HG02763 (cell line): Measurements from ENCODE around the gene RAB17.

Experiments
- ATAC-seq: cut with Tn5 transposase; IDR thresholded peaks from one replicate; pipeline ENCODE4 v1.9.1; 2021; ENCODE audit warnings: mild to moderate bottlenecking, moderate library complexity; ENCODE audit not compliant: unreplicated experiment

Gene RAB17

GRCh38 chr2:237581326-237581725 lies 9.2 kb downstream of the RAB17 start:
- no peak for ATAC-seq

- no peak for ATAC-seq
Observed at GRCh38 chr2:237577956-237578870, 12.3 kb downstream of the RAB17 start.

- ATAC-seq = no peak
Observed at GRCh38 chr2:237577458-237577857, 13.1 kb downstream of the RAB17 start.

GRCh38 chr2:237576974-237577373 lies 13.6 kb downstream of the RAB17 start:
- no peak for ATAC-seq

GRCh38 chr2:237575869-237576862 lies 14.4 kb downstream of the RAB17 start:
- no peak for ATAC-seq

GRCh38 chr2:237574894-237575868 lies 15.4 kb downstream of the RAB17 start:
- ATAC-seq = no peak

- ATAC-seq = no peak
Observed at GRCh38 chr2:237574467-237574866, 16.1 kb downstream of the RAB17 start.

- no peak for ATAC-seq
Observed at GRCh38 chr2:237573721-237574415, 16.7 kb downstream of the RAB17 start.

GRCh38 chr2:237572742-237573101 lies 17.8 kb downstream of the RAB17 start:
- ATAC-seq = no peak

- peak; percentile 71 for ATAC-seq
Observed at GRCh38 chr2:237572021-237572741, 18.4 kb downstream of the RAB17 start.

- no peak for ATAC-seq
Observed at GRCh38 chr2:237571551-237571950, 19.0 kb downstream of the RAB17 start.

GRCh38 chr2:237570776-237571335 lies 19.7 kb downstream of the RAB17 start:
- no peak for ATAC-seq

- ATAC-seq = no peak
Observed at GRCh38 chr2:237569896-237570295, 20.6 kb downstream of the RAB17 start.

GRCh38 chr2:237569041-237569440 lies 21.5 kb downstream of the RAB17 start:
- no peak for ATAC-seq

GRCh38 chr2:237568121-237568660 lies 22.3 kb downstream of the RAB17 start:
- ATAC-seq = no peak

- no peak for ATAC-seq
Observed at GRCh38 chr2:237567276-237568029, 23.1 kb downstream of the RAB17 start.

GRCh38 chr2:237566401-237567235 lies 23.9 kb downstream of the RAB17 start, which contains the start of gene PRLH:
Gene PRLH (plus strand): TSS chr2:237566574. CDS start chr2:237566574, 0 bp downstream.
- no peak for ATAC-seq
